ENCODE results near the gene KCNJ6. TPM values are rescaled to one million over a fixed set of nuclear protein-coding genes. Genes with fewer than 3 reads are reported as not detected.

Gene KCNJ6
- total RNA-seq, 2 experiments from 2014 or later: not detected

- Histone ChIP-seq H3K9me2 (ENCODE audit: insufficient read depth, low read length) (no peaks in the 10 kb centered on the region), H3K27ac (ENCODE audit: low read depth, low read length, poor library complexity, severe bottlenecking) (no peak overlapping the region), H4K20me1 (ENCODE audit: insufficient read depth, low read length) (no peaks in the 10 kb centered on the region), H2AFZ (ENCODE audit: low read length) (no peak overlapping the region), H3K4me1 (ENCODE audit: insufficient read depth, low read length, poor library complexity, severe bottlenecking) (no peaks in the 10 kb centered on the region), H3K4me2 (ENCODE audit: low read length) (no peak overlapping the region), H3K36me3 (ENCODE audit: insufficient read depth, low read length) (no peaks in the 10 kb centered on the region), H3K79me2 (ENCODE audit: insufficient read depth, low read depth, low read length) (no peaks in the 10 kb centered on the region), H3K4me3 (ENCODE audit: low read depth, low read length, poor library complexity, severe bottlenecking) (no peak overlapping the region), H3K9me3 (ENCODE audit: low read length) (no peaks in the 10 kb centered on the region)
- TF ChIP-seq, protein P1, sequence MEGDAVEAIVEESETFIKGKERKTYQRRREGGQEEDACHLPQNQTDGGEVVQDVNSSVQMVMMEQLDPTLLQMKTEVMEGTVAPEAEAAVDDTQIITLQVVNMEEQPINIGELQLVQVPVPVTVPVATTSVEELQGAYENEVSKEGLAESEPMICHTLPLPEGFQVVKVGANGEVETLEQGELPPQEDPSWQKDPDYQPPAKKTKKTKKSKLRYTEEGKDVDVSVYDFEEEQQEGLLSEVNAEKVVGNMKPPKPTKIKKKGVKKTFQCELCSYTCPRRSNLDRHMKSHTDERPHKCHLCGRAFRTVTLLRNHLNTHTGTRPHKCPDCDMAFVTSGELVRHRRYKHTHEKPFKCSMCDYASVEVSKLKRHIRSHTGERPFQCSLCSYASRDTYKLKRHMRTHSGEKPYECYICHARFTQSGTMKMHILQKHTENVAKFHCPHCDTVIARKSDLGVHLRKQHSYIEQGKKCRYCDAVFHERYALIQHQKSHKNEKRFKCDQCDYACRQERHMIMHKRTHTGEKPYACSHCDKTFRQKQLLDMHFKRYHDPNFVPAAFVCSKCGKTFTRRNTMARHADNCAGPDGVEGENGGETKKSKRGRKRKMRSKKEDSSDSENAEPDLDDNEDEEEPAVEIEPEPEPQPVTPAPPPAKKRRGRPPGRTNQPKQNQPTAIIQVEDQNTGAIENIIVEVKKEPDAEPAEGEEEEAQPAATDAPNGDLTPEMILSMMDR (conservative IDR thresholded peaks at IDR 0.05; ENCODE audit: low read length): no peak
- TF ChIP-seq EZH2phosphoT487 (IDR thresholded peaks at IDR 0.05; ENCODE audit: borderline replicate concordance, low read depth, low read length): no peak
- intact Hi-C loops (cut with micrococcal nuclease; ENCODE audit: unreplicated experiment): no loop called here
- POLR2A ChIA-PET: interaction anchor here (0.6 kb wide), 1 partner anchor 657 kb away, joined by 3 read pairs; no protein-coding TSS in a partner anchor
- DNase-seq (ENCODE audit: low spot score): no peak
- no TSS peak for BruUV-seq (replicated peaks)
- CTCF ChIA-PET (ENCODE audit: unreplicated experiment): no interaction called here
These were observed 314.3 kb downstream of the KCNJ6 start for GRCh38 chr21:37601915-37602314.

- Histone ChIP-seq H3K36me3 (ENCODE audit: insufficient read depth, low read length) (no peaks in the 10 kb centered on the region), H3K9me2 (ENCODE audit: insufficient read depth, low read length) (no peaks in the 10 kb centered on the region), H3K4me1 (ENCODE audit: insufficient read depth, low read length, poor library complexity, severe bottlenecking) (no peaks in the 10 kb centered on the region), H2AFZ (ENCODE audit: low read length) (no peak overlapping the region), H3K9me3 (ENCODE audit: low read length) (no peaks in the 10 kb centered on the region), H3K27ac (ENCODE audit: low read depth, low read length, poor library complexity, severe bottlenecking) (no peak overlapping the region), H3K4me3 (ENCODE audit: low read depth, low read length, poor library complexity, severe bottlenecking) (no peak overlapping the region), H3K4me2 (ENCODE audit: low read length) (no peak overlapping the region), H3K79me2 (ENCODE audit: insufficient read depth, low read depth, low read length) (no peaks in the 10 kb centered on the region), H4K20me1 (ENCODE audit: insufficient read depth, low read length) (no peaks in the 10 kb centered on the region)
- TF ChIP-seq EZH2phosphoT487 (IDR thresholded peaks at IDR 0.05; ENCODE audit: borderline replicate concordance, low read depth, low read length): no peak
- TF ChIP-seq, protein P1 (conservative IDR thresholded peaks at IDR 0.05; ENCODE audit: low read length): no peak
- POLR2A ChIA-PET: no interaction called here
- CTCF ChIA-PET (ENCODE audit: unreplicated experiment): no interaction called here
- no TSS peak for BruUV-seq (replicated peaks)
- DNase-seq (ENCODE audit: low spot score): no peak
- intact Hi-C loops (cut with micrococcal nuclease; ENCODE audit: unreplicated experiment): no loop called here
These were observed 315.2 kb downstream of the KCNJ6 start for GRCh38 chr21:37601027-37601426.

DNA sequence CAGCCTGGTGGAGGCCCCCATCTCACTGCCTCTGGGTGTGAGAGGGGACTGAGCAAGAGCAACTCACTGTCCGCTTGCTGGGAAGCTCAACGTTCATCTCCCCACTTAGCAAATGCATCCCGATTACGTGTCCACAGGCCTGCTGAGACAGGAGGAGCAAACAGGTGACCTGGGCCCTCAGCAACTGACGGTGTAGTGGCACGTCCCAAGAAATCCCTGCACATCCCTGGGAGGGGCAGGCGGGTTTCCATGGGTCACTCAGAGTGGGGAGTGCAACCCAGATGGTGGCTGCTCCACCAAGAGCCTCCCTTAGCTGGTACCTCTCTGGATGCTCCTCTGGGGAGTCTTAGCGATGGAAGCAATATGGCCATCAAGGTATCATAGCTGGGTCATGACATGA is 320.3 kb downstream of the KCNJ6 start:
- H3K79me2 ChIP-seq (ENCODE audit: insufficient read depth, low read depth, low read length): no peaks in the 10 kb centered on the region
- no peak overlapping the region for H3K4me2 ChIP-seq (ENCODE audit: low read length)
- intact Hi-C loops (cut with micrococcal nuclease; ENCODE audit: unreplicated experiment): no loop called here
- DNase-seq (ENCODE audit: low spot score): no peak
- H3K9me3 ChIP-seq (ENCODE audit: low read length): no peaks in the 10 kb centered on the region
- BruUV-seq (replicated peaks): no TSS peak
- no peak overlapping the region for H3K27ac ChIP-seq (ENCODE audit: low read depth, low read length, poor library complexity, severe bottlenecking)
- no peaks in the 10 kb centered on the region for H3K36me3 ChIP-seq (ENCODE audit: insufficient read depth, low read length)
- no peaks in the 10 kb centered on the region for H3K9me2 ChIP-seq (ENCODE audit: insufficient read depth, low read length)
- H2AFZ ChIP-seq (ENCODE audit: low read length): no peak overlapping the region
- TF ChIP-seq, protein P1 (conservative IDR thresholded peaks at IDR 0.05; ENCODE audit: low read length): no peak
- no peak for TF ChIP-seq EZH2phosphoT487 (IDR thresholded peaks at IDR 0.05; ENCODE audit: borderline replicate concordance, low read depth, low read length)
- peaks cover 3% of the 10 kb centered on the region for H3K4me1 ChIP-seq (ENCODE audit: insufficient read depth, low read length, poor library complexity, severe bottlenecking)
- ChIA-PET CTCF (ENCODE audit: unreplicated experiment) (no interaction called here), POLR2A (no interaction called here)
- H4K20me1 ChIP-seq (ENCODE audit: insufficient read depth, low read length): no peaks in the 10 kb centered on the region
- no peak overlapping the region for H3K4me3 ChIP-seq (ENCODE audit: low read depth, low read length, poor library complexity, severe bottlenecking)
